ENCODE results near the gene SCAMP4. TPM values are rescaled to one million over a fixed set of nuclear protein-coding genes. Genes with fewer than 3 reads are reported as not detected.

Gene SCAMP4
- total and polyA plus RNA-seq, 9 of the 15 experiments (the other 6 are each of a cell fraction or from before 2014, with no cell fraction given), result 0.81 to 45.9 (median 12.8) TPM

DNA sequence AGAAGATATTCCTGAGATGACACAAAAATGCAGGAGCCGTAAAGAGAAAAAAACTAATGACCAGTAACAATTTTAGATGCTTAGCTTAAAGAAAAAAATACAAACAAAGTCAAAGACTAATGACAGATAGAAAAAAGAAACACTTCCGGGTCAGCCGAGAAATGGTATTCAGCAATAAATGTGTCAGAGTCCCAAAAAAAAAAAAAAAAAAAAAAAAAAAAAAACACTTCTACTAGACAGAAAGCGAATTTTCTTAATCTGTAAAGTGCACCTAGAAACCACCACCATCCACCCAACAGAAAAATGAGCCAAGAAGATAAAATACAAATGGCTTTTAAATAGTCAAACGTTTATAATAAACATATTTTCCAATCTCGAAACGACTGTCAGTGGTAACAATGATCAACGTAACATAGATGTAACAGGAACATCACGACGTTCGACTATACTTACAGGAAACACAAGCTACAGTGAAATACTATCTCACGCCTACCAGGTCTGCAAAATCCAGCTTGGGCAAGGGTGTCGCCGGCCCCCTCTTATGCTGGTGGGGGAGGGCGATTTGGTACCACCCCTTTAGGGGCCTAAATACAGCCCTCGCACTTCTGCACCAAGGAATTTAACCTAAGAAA, 30.5 kb upstream of the SCAMP4 start (continued):
- TF ChIP-seq, protein P1, sequence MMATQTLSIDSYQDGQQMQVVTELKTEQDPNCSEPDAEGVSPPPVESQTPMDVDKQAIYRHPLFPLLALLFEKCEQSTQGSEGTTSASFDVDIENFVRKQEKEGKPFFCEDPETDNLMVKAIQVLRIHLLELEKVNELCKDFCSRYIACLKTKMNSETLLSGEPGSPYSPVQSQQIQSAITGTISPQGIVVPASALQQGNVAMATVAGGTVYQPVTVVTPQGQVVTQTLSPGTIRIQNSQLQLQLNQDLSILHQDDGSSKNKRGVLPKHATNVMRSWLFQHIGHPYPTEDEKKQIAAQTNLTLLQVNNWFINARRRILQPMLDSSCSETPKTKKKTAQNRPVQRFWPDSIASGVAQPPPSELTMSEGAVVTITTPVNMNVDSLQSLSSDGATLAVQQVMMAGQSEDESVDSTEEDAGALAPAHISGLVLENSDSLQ (IDR thresholded peaks at IDR 0.05), result peak; percentile 22; the same call in 1 of the 2 replicates
- 0 out of 2 replicates have a peak, but pooled peaks have one; percentile 18 for TF ChIP-seq HLTF (IDR thresholded peaks at IDR 0.05)
- TF ChIP-seq JUND (IDR thresholded peaks at IDR 0.05; ENCODE audit: borderline replicate concordance, low read depth, low read length), result no peak
- TF ChIP-seq JUND (tag; IDR thresholded peaks at IDR 0.05; ENCODE audit: borderline replicate concordance, low read depth, low read length), result 0 out of 3 replicates have a peak, but pooled peaks have one; percentile 32
- TF ChIP-seq, protein P2, sequence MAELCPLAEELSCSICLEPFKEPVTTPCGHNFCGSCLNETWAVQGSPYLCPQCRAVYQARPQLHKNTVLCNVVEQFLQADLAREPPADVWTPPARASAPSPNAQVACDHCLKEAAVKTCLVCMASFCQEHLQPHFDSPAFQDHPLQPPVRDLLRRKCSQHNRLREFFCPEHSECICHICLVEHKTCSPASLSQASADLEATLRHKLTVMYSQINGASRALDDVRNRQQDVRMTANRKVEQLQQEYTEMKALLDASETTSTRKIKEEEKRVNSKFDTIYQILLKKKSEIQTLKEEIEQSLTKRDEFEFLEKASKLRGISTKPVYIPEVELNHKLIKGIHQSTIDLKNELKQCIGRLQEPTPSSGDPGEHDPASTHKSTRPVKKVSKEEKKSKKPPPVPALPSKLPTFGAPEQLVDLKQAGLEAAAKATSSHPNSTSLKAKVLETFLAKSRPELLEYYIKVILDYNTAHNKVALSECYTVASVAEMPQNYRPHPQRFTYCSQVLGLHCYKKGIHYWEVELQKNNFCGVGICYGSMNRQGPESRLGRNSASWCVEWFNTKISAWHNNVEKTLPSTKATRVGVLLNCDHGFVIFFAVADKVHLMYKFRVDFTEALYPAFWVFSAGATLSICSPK (IDR thresholded peaks at IDR 0.05; ENCODE audit: borderline replicate concordance), result no peak
- TF ChIP-seq ZNF785 (CRISPR knock-in tag; IDR thresholded peaks at IDR 0.05), result no peak
- TF ChIP-seq SIX5 (IDR thresholded peaks at IDR 0.05; ENCODE audit: borderline replicate concordance in 1 of 2, insufficient read depth in 1 of 2, low read depth in 1 of 2, low read length in 2 of 2), result no peak
- TF ChIP-seq, protein P3, sequence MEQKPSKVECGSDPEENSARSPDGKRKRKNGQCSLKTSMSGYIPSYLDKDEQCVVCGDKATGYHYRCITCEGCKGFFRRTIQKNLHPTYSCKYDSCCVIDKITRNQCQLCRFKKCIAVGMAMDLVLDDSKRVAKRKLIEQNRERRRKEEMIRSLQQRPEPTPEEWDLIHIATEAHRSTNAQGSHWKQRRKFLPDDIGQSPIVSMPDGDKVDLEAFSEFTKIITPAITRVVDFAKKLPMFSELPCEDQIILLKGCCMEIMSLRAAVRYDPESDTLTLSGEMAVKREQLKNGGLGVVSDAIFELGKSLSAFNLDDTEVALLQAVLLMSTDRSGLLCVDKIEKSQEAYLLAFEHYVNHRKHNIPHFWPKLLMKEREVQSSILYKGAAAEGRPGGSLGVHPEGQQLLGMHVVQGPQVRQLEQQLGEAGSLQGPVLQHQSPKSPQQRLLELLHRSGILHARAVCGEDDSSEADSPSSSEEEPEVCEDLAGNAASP (IDR thresholded peaks at IDR 0.05), result no peak
- TF ChIP-seq, protein P4, sequence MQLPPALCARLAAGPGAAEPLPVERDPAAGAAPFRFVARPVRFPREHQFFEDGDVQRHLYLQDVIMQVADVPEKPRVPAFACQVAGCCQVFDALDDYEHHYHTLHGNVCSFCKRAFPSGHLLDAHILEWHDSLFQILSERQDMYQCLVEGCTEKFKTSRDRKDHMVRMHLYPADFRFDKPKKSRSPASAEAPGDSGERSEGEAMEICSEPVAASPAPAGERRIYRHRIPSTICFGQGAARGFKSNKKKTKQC (CRISPR knock-in tag; IDR thresholded peaks at IDR 0.05), result no peak
- TF ChIP-seq ZNF444 (CRISPR knock-in tag; IDR thresholded peaks at IDR 0.05), result no peak
- TF ChIP-seq ZNF589 (CRISPR knock-in tag; IDR thresholded peaks at IDR 0.05; ENCODE audit: low read depth), result 0 out of 2 replicates have a peak, but pooled peaks have one; percentile 7
- no peak for TF ChIP-seq ESRRA (IDR thresholded peaks at IDR 0.05; ENCODE audit: borderline replicate concordance, low read depth)
- no peak for TF ChIP-seq NR2C2 (CRISPR knock-in tag; IDR thresholded peaks at IDR 0.05)
- peak; percentile 97 for TF ChIP-seq NR2C2 (tag; IDR thresholded peaks at IDR 0.05)
- no peak for TF ChIP-seq HOXB6 (CRISPR knock-in tag; IDR thresholded peaks at IDR 0.05; ENCODE audit: borderline replicate concordance)
- TF ChIP-seq CCAR2 (IDR thresholded peaks at IDR 0.05; ENCODE audit: low read depth, low read length), result no peak
- TF ChIP-seq, protein P5, sequence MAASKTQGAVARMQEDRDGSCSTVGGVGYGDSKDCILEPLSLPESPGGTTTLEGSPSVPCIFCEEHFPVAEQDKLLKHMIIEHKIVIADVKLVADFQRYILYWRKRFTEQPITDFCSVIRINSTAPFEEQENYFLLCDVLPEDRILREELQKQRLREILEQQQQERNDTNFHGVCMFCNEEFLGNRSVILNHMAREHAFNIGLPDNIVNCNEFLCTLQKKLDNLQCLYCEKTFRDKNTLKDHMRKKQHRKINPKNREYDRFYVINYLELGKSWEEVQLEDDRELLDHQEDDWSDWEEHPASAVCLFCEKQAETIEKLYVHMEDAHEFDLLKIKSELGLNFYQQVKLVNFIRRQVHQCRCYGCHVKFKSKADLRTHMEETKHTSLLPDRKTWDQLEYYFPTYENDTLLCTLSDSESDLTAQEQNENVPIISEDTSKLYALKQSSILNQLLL (CRISPR knock-in tag; IDR thresholded peaks at IDR 0.05; ENCODE audit: borderline replicate concordance), result no peak
- TF ChIP-seq ARID1B (IDR thresholded peaks at IDR 0.05), result no peak
- TF ChIP-seq ZNF232 (CRISPR knock-in tag; IDR thresholded peaks at IDR 0.05), result no peak
- no peak for TF ChIP-seq TCF7L2 (IDR thresholded peaks at IDR 0.05; ENCODE audit: low read depth, low read length)
- TF ChIP-seq ZNF431 (CRISPR knock-in tag; IDR thresholded peaks at IDR 0.05), result no peak
- TF ChIP-seq RFX7 (CRISPR knock-in tag; IDR thresholded peaks at IDR 0.05), result no peak
- TF ChIP-seq EHMT2 (IDR thresholded peaks at IDR 0.05), result no peak
- no peak for TF ChIP-seq BHLHE40 (IDR thresholded peaks at IDR 0.05; ENCODE audit: low read length)
- no peak for TF ChIP-seq POLR2A (conservative IDR thresholded peaks at IDR 0.05)

All from K562 (cell line).